Head of caudate nucleus (tissue), 42 donors: ENCODE results near the gene BAD.
A peak's percentile ranks its signal among the peaks of the same experiment; 100 is the strongest.
"Not testable (repeated sequence)": the region's sequence is repeated elsewhere in the genome, so short reads cannot be mapped to it uniquely, and the experiment has no call there.

ENCODE experiments used
- DNase-seq, 42 donors: peaks; one replicate each; pipeline versions ENCODE4 v3.0.0 to v3.0.0-alpha.2; 2020 to 2021; ENCODE audit warnings: mixed read lengths in 7 of 42
- intact Hi-C: fragments of 100-400 bp; cut with DNase I; formaldehyde crosslinking; loops from one replicate; pipeline ENCODE4 v1.15.0; 2022

The BAD gene

GRCh38 chr11:64284048-64284961, at the start of gene BAD:
Gene BAD (minus strand): TSS chr11:64284665. CDS start chr11:64284368, 297 bp downstream.
- DNase-seq = peak; percentile 97 to 99 (median 98)
- intact Hi-C loops = loop anchor here (2.0 kb wide), 1 partner anchor 14 kb away; no protein-coding TSS in a partner anchor

GRCh38 chr11:64333556-64333955, 49.1 kb upstream of the BAD start:
- intact Hi-C loops = no loop called here
- DNase-seq = no peak

- intact Hi-C loops = no loop called here
- DNase-seq = peak in 28 of 42 donors; percentile 29 to 73 (median 48)
These were observed 47.3 kb upstream of the BAD start for GRCh38 chr11:64331569-64332371.

GRCh38 chr11:64330888-64331287, 46.4 kb upstream of the BAD start:
- intact Hi-C loops = no loop called here
- no peak for DNase-seq

DNA sequence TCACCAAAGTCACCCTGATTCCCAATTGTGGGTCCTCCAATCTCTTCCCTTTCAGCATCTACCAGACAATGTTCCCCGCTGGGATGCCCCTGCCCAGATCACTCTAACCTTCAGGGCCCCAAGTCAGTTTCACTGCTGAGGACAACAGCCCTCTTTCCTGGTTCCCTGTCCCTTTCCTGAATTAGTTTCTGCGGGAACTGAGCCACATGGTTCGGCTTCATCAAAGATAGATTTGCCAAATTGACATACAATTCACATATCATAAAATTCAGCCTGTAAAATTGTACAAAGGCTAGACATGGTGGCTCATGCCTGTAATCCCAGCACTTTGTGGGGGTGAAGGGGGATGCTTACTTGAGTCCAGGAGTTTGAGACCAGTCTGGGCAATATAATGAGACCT, 43.5 kb upstream of the BAD start:
- intact Hi-C loops = no loop called here
- no peak for DNase-seq

- intact Hi-C loops = no loop called here
- DNase-seq = no peak
These were observed 42.9 kb upstream of the BAD start for GRCh38 chr11:64327375-64327774.

DNA sequence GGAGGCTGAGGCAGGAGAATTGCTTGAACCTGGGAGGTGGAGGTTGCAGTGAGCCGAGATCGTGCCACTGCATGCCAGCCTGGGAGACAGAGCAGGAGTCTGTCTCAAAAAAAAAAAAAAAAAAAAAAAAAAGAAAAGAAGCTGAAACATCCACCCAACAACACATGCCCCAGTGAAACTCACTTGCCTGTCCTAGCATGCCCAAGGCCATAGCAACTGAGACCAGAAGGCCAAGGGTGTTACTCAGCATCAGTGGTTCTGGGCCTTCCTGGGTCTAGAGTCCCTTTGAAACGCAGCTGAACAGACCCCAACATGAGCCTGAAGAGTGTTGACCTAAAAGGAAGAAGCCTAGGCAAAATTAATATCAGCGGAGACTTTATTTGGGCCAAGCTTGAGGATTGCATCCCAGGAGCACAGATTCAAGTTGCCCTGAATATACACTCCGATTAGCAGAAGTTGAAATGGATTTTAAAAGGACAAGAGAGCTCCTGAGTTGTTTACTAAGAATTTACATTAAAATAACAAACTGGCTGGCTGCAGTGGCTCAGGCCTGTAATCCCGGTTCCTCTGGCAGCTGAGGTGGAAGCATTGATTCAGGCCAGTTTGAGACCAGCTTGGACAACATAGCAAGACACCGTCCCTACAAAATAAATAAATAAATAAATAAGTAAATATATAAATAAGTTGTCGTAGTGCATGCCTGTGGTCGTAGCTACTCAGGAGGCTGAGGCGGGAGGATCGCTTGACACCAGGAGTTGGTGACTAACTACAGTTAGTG, 40.4 kb upstream of the BAD start:
- no peak for DNase-seq
- intact Hi-C loops = no loop called here

- DNase-seq, intact Hi-C loops: not testable (repeated sequence)
These were observed 39.5 kb upstream of the BAD start for GRCh38 chr11:64323984-64324383.

GRCh38 chr11:64323373-64323772, 38.9 kb upstream of the BAD start:
- intact Hi-C loops = no loop called here
- no peak for DNase-seq

DNA sequence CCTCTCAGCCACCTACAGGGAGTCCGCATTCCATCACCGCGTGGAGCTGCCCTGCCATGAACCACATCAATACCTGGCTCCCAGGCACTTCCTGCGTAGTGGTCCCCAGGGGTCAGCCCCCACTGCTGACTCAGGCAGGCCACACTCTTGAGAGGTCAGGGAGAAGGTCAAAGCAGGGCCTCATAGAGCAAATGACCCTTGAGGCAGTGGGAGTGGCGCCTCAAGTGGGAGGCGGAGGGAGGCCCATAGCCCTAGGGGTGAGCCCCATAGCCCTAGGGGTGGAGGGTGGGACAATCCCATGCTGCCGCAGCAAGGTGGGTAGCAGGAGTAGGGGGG, 38.4 kb upstream of the BAD start:
- intact Hi-C loops = no loop called here
- DNase-seq = no peak

DNA sequence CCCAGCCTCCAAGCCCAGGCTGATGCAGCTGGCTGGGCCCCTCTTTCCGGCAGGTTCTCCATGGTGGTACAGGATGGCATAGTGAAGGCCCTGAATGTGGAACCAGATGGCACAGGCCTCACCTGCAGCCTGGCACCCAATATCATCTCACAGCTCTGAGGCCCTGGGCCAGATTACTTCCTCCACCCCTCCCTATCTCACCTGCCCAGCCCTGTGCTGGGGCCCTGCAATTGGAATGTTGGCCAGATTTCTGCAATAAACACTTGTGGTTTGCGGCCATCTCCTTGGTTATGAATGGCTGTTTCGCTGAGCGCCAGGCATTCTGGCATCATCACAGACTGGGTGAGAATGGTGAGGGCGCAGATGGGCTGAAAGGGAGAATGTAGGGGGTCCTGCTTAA, 37.1 kb upstream of the BAD start:
- intact Hi-C loops = no loop called here
- DNase-seq = no peak

DNA sequence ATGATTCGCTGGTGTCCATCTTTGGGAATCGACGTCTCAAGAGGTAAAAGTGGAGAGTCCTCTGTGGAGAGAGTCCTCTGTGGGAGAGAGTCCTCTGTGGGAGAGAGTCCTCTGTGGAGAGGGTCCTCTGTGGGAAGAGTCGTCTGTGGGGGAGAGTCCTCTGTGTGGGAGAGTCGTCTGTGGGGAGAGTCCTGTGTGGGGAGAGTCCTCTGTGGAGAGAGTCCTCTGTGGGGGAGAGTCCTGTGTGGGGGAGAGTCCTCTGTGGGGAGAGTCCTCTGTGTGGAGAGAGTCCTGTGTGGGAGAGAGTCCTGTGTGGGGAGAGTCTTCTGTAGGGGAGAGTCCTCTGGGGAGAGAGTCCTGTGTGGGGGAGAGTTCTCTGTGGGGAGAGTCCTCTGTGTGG, 36.6 kb upstream of the BAD start:
- intact Hi-C loops = no loop called here
- no peak for DNase-seq

GRCh38 chr11:64320556-64320955, 36.1 kb upstream of the BAD start:
- intact Hi-C loops = no loop called here
- DNase-seq = no peak

GRCh38 chr11:64318766-64319761, 34.6 kb upstream of the BAD start:
- DNase-seq = no peak
- intact Hi-C loops = loop anchor here (5.0 kb wide), 1 partner anchor 38 kb away; the partner anchor contains the start of gene RPS6KA4

DNA sequence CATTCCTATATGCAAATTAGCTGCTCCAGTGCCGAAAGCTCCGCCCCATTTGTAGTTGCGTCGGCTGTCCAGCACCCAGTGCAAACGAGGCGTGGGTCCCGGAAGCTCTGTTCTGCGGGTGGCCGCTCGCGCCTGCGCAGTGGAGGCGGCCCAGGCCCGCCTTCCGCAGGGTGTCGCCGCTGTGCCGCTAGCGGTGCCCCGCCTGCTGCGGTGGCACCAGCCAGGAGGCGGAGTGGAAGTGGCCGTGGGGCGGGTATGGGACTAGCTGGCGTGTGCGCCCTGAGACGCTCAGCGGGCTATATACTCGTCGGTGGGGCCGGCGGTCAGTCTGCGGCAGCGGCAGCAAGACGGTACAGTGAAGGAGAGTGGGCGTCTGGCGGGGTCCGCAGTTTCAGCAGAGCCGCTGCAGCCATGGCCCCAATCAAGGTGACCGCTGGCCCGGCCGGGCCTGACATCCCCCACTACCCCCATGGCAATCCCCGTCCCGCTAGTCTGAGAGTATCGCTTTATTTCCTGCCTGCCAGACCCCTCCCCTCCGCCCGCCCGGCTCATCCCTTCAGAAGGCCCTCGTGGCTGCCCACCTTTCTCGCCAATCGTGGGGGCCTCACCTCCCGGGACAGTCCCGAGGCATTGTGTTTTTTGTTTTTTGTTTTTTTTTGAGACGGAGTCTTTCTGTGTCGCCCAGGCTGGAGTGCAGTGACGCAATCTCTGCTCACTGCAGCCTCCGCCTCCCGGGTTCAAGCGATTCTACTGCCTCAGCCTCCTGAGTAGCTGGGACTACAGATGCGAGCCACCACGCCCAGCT, 33.7 kb upstream of the BAD start, which contains the start of gene PRDX5:
TSS of gene PRDX5 (plus strand) at position 161 of the 805 bp plus-strand sequence. CDS start at position 256, 95 bp downstream.
- peak; percentile 94 to 99 (median 97) for DNase-seq
- intact Hi-C loops = loop anchor here (5.0 kb wide), 1 partner anchor 39 kb away; the partner anchor contains the start of gene RPS6KA4

DNA sequence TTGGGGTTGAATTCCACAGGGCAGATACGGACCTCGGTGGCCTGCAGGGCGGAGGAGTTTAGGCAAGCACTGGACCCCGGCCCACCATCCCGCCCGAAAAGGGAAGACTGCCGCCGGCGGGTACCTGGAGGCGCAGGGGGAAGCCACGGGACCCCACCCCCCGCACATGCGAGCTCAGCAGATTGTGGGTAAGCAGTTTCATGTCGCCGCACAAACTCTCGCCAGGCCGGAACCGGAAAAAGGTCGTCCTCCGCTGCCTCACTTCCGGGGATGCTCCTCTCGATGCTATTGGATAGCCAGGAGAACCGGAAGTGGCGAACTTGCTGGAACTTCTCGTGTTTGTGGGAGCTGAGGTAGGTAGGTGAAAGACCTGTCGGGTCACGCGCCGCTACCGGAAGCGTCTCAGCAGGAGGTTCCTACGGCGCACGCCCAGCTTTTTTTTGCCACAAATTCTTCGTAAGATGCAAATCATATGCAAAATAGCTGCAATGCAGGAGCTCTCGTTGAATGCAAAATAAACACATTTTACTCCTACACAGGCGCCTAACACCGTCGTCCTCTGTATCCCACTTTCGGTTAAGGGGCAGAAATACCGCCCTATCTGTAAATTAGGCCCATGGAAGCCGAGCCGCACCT, 33.0 kb upstream of the BAD start, which contains the start of gene TRMT112:
TSS of gene TRMT112 (minus strand) at position 235 of the 636 bp plus-strand sequence. CDS start at position 202, 33 bp downstream.
- peak; percentile 93 to 99 (median 98) for DNase-seq
- intact Hi-C loops = loop anchor here (5.0 kb wide), 1 partner anchor 40 kb away; the partner anchor contains the start of gene RPS6KA4
